Ascending aorta (tissue), 2 donors: ENCODE measurements around the gene ALOX15. TPM values are rescaled to one million over a fixed set of nuclear protein-coding genes. Genes with fewer than 3 reads are reported as not detected.
A peak's percentile ranks its signal among the peaks of the same experiment; 100 is the strongest.

Experiments
- DNase-seq, 2 donors: peaks; one replicate each; pipeline ENCODE4 v3.0.0-alpha.2; 2019; ENCODE audit warnings: low spot score in 2 of 2
- H3K27ac ChIP-seq, 2 donors: fragments of 200-600 bp; sonication (generic); one replicate each; pipeline ENCODE4 v1.5.1; 2016 to 2017; ENCODE audit warnings: mild to moderate bottlenecking in 1 of 2
- H3K27me3 ChIP-seq: fragments of 200-600 bp; sonication (generic); one replicate; pipeline ENCODE4 v1.5.1; 2017
- H3K36me3 ChIP-seq, 2 donors: fragments of 200-600 bp; sonication (generic); one replicate each; pipeline ENCODE4 v1.5.1; 2016
- H3K4me1 ChIP-seq, 2 donors: fragments of 200-600 bp; sonication (generic); one replicate each; pipeline ENCODE4 v1.5.1; 2016 to 2017; ENCODE audit warnings: mild to moderate bottlenecking in 1 of 2
- H3K4me3 ChIP-seq, 2 donors: fragments of 200-600 bp; sonication (generic); one replicate each; pipeline ENCODE4 v1.5.1; 2016 to 2017; ENCODE audit warnings: mild to moderate bottlenecking in 1 of 2
- H3K9me3 ChIP-seq, 2 donors: fragments of 200-600 bp; sonication (generic); one replicate each; pipeline ENCODE4 v1.5.1; 2016
- CTCF ChIP-seq, 3 experiments: fragments of 200-600 bp in 2 of 3; fragments of 450-650 bp in 1 of 3; sonication (generic) in 2 of 3; IDR thresholded peaks; one replicate each; pipeline ENCODE4 v1.5.1; 2016 to 2019; ENCODE audit warnings: antibody characterized with exemption in 3 of 3, mild to moderate bottlenecking in 1 of 3, moderate library complexity in 1 of 3
- intact Hi-C: fragments of 100-400 bp; cut with DNase I; formaldehyde crosslinking; loops from one replicate; pipeline ENCODE4 v1.15.1; 2023
- total RNA-seq: library from RNA; depleted of rRNA; stranded (reverse); fragments of >200 nt; gene quantifications from one replicate; pipeline ENCODE4 v1.1.0, GENCODE V29; 2016

ALOX15 gene
- total RNA-seq, 1 donor from 2014 or later, result not detected

GRCh38 chr17:4634976-4635375, 6.5 kb downstream of the ALOX15 start:
- DNase-seq, result no peak
- intact Hi-C loops, result no loop called here
- Histone ChIP-seq H3K9me3 (no peaks in the 10 kb centered on the region), H3K27ac (no peak overlapping the region), H3K27me3 (no peaks in the 10 kb centered on the region), H3K36me3 (no peaks in the 10 kb centered on the region), H3K4me1 (no peaks in the 10 kb centered on the region), H3K4me3 (no peak overlapping the region)
- no peak for TF ChIP-seq CTCF (IDR thresholded peaks at IDR 0.05)

GRCh38 chr17:4633643-4634042, 7.8 kb downstream of the ALOX15 start:
- Histone ChIP-seq H3K4me3 (no peak overlapping the region), H3K27ac (no peak overlapping the region), H3K9me3 (no peaks in the 10 kb centered on the region), H3K27me3 (no peaks in the 10 kb centered on the region), H3K4me1 (no peaks in the 10 kb centered on the region), H3K36me3 (no peaks in the 10 kb centered on the region)
- TF ChIP-seq CTCF (IDR thresholded peaks at IDR 0.05), result no peak
- intact Hi-C loops, result no loop called here
- DNase-seq, result no peak

- intact Hi-C loops, result no loop called here
- DNase-seq, result no peak
- H3K27me3 ChIP-seq, result no peaks in the 10 kb centered on the region
- H3K4me1 ChIP-seq, result no peaks in the 10 kb centered on the region
- no peak overlapping the region for H3K4me3 ChIP-seq
- H3K36me3 ChIP-seq, result no peaks in the 10 kb centered on the region
- H3K27ac ChIP-seq, result no peak overlapping the region
- H3K9me3 ChIP-seq, result no peaks in the 10 kb centered on the region
- no peak for TF ChIP-seq CTCF (IDR thresholded peaks at IDR 0.05)
Observed at GRCh38 chr17:4632581-4632920, 8.9 kb downstream of the ALOX15 start.

- H3K27me3 ChIP-seq, result no peaks in the 10 kb centered on the region
- peak in 1 of 2 donors; percentile 15 for DNase-seq
- H3K4me3 ChIP-seq, result no peak overlapping the region
- H3K27ac ChIP-seq, result no peak overlapping the region
- no peaks in the 10 kb centered on the region for H3K36me3 ChIP-seq
- H3K9me3 ChIP-seq, result no peaks in the 10 kb centered on the region
- intact Hi-C loops, result no loop called here
- TF ChIP-seq CTCF (IDR thresholded peaks at IDR 0.05), result no peak
- H3K4me1 ChIP-seq, result no peaks in the 10 kb centered on the region
Observed at GRCh38 chr17:4631836-4632580, 9.5 kb downstream of the ALOX15 start.

- peak in 1 of 2 donors; percentile 43 for DNase-seq
- intact Hi-C loops, result no loop called here
- no peak for TF ChIP-seq CTCF (IDR thresholded peaks at IDR 0.05)
Observed at GRCh38 chr17:4631431-4631830, 10.0 kb downstream of the ALOX15 start.

More at GRCh38 chr17:4631431-4631830, 10.0 kb downstream of the ALOX15 start:
- Histone ChIP-seq H3K27me3 (no peaks in the 10 kb centered on the region), H3K9me3 (no peaks in the 10 kb centered on the region), H3K36me3 (no peaks in the 10 kb centered on the region), H3K4me3 (no peak overlapping the region), H3K27ac (no peak overlapping the region), H3K4me1 (no peaks in the 10 kb centered on the region)
